GM12874 (cell line): Measurements from ENCODE around the gene CFTR.

ENCODE experiments used
- TF ChIP-seq, protein P1 (sequence below): IDR thresholded peaks from 2 replicates; pipeline ENCODE4 v1.5.1; 2011; ENCODE audit warnings: low read depth, mild to moderate bottlenecking, control low read depth, low read length, moderate library complexity; ENCODE audit not compliant: insufficient read depth

CFTR gene

DNA sequence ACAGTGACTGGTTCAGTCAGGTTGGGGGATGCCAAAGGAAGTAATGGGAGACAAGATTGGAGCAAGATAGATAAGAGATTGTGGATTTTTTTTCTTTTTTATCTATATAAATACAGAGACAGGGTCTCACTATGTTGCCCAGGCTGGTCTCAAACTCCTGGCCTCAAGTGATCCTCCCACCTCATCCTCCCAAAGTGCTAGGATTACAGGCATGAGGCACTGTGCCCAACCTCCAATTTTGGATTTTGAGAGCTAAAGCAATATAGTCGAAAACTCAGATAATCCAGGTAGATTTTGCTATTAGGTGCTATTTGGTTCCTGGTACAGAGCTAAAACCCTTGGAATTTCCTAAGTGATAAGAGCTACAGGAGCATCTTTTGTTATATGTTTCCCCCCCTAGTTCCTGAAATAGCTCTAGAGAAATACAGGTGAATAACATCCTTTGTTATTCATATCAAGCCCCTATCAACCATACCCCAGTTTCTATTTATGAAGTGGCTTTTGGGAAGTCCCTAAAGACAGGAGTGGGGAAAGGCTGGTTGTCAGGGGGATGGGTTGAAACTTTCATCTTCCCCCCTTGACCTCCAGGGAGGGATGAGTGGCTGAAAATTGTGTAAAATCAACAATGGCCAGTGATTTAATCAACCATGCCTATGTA lies 151.2 kb downstream of the CFTR start:
- TF ChIP-seq, protein P1, sequence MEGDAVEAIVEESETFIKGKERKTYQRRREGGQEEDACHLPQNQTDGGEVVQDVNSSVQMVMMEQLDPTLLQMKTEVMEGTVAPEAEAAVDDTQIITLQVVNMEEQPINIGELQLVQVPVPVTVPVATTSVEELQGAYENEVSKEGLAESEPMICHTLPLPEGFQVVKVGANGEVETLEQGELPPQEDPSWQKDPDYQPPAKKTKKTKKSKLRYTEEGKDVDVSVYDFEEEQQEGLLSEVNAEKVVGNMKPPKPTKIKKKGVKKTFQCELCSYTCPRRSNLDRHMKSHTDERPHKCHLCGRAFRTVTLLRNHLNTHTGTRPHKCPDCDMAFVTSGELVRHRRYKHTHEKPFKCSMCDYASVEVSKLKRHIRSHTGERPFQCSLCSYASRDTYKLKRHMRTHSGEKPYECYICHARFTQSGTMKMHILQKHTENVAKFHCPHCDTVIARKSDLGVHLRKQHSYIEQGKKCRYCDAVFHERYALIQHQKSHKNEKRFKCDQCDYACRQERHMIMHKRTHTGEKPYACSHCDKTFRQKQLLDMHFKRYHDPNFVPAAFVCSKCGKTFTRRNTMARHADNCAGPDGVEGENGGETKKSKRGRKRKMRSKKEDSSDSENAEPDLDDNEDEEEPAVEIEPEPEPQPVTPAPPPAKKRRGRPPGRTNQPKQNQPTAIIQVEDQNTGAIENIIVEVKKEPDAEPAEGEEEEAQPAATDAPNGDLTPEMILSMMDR, result no peak

DNA sequence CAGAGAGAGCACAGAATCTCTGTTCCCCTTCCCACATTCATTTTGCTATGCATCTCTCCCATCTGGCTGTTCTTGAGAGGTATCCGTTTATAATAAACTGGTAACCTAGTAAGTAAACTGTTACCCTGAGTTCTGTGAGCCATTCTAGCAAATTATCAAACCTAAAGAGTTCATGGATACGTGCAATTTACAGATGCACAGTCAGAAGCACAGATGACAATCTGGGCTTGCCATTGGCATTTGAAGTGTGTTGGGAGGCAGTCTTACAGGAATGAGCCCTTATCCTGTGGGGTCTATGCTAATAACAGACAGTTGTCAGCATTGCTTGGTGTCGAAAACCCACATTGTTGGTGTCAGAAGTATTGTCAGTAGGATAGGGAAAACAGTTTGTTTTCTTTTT lies 151.8 kb downstream of the CFTR start:
- TF ChIP-seq, protein P1, result no peak

DNA sequence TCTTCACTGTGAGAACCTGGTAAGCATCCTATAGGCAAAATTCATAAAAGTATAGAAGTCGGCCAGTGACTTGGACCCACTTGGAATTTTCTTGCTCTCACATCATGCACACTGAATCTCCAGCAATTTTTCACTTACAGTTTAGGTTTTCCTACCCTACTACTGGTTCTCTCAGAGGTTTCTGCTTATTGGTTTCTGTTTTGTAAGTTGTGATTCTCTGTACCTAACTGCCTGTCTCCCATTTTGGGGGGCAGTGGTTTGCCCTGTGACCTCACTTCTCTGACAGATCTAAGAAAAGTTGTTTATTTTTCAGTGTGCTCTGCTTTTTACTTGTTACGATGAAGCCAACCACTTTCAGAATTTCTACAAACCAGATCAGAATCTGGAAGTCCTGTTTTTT lies 158.1 kb downstream of the CFTR start:
- TF ChIP-seq, protein P1, result no peak

DNA sequence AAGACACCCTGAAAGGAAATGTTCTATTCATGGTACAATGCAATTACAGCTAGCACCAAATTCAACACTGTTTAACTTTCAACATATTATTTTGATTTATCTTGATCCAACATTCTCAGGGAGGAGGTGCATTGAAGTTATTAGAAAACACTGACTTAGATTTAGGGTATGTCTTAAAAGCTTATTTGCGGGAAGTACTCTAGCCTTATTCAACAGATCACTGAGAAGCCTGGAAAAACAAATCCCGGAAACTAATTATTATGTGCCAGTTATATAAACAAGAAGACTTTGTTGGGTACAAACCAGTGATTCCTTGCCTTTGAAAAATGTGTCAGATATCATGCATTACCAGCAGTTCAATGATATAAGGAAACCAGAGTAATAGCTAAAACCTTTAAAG lies 160.1 kb downstream of the CFTR start:
- TF ChIP-seq, protein P1, result no peak

DNA sequence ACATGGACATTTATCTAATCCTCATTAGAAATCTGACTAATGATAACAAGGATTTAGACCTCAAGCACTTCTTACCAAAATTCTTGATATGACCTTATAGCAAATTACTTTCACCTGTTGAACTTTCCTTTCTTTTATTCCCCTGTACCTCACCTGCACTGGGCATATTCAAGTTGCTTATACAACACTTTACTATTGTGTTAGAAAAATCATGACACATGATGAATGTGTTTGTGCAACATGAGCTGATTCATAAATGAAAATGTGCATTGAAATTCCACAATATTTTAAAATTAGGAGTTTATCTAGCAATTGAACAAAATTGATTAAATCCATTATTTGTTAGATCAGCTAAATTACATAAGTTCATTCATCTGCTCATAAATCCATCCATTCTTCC lies 160.6 kb downstream of the CFTR start:
- TF ChIP-seq, protein P1, result no peak

DNA sequence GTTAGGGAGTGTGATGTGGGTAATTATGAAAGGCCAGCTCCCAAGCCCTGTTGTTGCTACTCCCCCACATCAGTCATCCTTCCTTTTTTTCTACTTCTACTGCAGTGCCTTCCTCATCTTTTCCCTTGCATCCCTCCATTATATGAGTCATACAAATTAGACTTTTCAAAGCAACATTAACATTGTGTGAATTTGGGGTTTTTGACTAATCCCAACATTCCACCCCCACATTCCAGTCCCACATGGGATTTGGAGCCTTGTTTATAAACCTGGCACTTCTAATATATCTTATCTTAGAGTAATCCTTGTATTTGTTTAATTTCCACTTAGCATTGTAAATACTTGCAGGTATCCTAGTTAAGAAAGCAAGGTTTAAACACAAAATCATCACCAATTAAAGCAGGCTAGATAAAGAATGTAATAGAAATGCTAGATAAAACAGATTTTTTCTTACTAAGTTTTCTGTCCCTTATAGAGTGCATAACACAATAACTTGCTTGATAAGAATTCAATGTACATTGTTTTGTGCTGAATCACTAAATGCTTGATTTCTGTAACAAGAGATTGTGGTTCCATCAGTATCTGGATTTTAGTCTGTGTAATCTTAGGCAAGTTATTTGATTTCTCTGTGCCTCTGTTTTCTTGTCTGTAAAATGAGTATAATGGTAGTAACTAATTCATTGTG lies 165.8 kb downstream of the CFTR start:
- TF ChIP-seq, protein P1, result no peak

DNA sequence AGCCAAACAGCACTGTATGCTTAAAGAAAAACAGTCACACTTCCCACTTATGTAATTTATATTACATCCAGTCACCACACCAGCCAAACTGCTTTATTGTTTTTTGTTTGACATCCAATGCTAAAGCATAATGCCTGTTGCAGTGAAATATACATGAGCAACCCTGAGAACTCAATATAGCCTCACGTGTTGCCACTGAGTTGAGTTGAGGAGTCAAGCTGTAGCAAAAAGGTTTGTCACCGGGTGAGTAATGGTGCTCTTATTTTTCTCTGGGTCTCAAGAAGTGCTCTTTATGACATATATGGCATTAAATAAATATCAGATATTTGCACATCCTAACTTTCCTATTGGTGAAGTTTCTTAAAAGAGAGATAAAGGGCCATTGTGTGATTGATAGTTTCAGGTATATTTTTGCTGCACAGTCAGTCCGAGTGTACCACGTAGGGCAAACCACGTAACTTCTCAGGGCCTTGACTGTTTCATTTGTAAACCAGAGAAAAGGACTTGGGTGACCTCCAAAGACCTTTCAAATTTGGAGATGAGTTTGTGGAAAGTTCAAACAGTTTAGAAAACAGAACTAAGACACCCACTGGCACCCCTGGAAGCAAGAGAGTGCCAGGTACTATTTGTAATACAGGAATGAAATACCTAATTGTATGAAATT lies 168.5 kb downstream of the CFTR start:
- TF ChIP-seq, protein P1, result no peak
